GM18508 (cell line): ENCODE measurements around the gene NACA.
"Not testable (repeated sequence)": the region's sequence is repeated elsewhere in the genome, so short reads cannot be mapped to it uniquely, and the experiment has no call there.

Source experiments
- ATAC-seq: cut with Tn5 transposase; IDR thresholded peaks from one replicate; pipeline ENCODE4 v1.9.1; 2021; ENCODE audit warnings: moderate number of reproducible peaks; ENCODE audit not compliant: insufficient read depth, unreplicated experiment

The NACA gene

GRCh38 chr12:56724972-56725722 lies at the start of gene NACA:
Gene NACA (minus strand): TSS chr12:56725299. CDS start chr12:56724521, 778 bp downstream.
- peak; percentile 84 for ATAC-seq

GRCh38 chr12:56773113-56773512 lies 48.0 kb upstream of the NACA start:
- no peak for ATAC-seq

- ATAC-seq = no peak
These were observed 47.5 kb upstream of the NACA start for GRCh38 chr12:56772625-56773024.

- no peak for ATAC-seq
These were observed 44.8 kb upstream of the NACA start for GRCh38 chr12:56769868-56770267.

GRCh38 chr12:56768424-56768823 lies 43.3 kb upstream of the NACA start:
- ATAC-seq = no peak

- peak; percentile 92 for ATAC-seq
These were observed 41.4 kb upstream of the NACA start for GRCh38 chr12:56766535-56766934.

GRCh38 chr12:56763753-56764657 lies 38.9 kb upstream of the NACA start:
- ATAC-seq = no peak

- ATAC-seq = no peak
These were observed 36.7 kb upstream of the NACA start for GRCh38 chr12:56761812-56762211.

GRCh38 chr12:56760460-56760859 lies 35.4 kb upstream of the NACA start:
- ATAC-seq = no peak

GRCh38 chr12:56759263-56759908 lies 34.3 kb upstream of the NACA start:
- ATAC-seq = no peak

- ATAC-seq = no peak
These were observed 33.7 kb upstream of the NACA start for GRCh38 chr12:56758728-56759262.

GRCh38 chr12:56757971-56758370 lies 32.9 kb upstream of the NACA start:
- ATAC-seq = not testable (repeated sequence)

GRCh38 chr12:56753566-56753965 lies 28.5 kb upstream of the NACA start:
- ATAC-seq = no peak

- no peak for ATAC-seq
These were observed 26.9 kb upstream of the NACA start, which contains the start of gene PRIM1 for GRCh38 chr12:56751712-56752598. Gene PRIM1 (minus strand): TSS chr12:56752323. CDS start chr12:56752298, 25 bp downstream.

- not testable (repeated sequence) for ATAC-seq
These were observed 25.5 kb upstream of the NACA start for GRCh38 chr12:56750596-56750995.

GRCh38 chr12:56749853-56750252 lies 24.8 kb upstream of the NACA start:
- no peak for ATAC-seq

GRCh38 chr12:56749359-56749758 lies 24.3 kb upstream of the NACA start:
- no peak for ATAC-seq

- ATAC-seq = no peak
These were observed 3.2 kb upstream of the NACA start for GRCh38 chr12:56728139-56728861.

GRCh38 chr12:56726196-56726675 lies 1.1 kb upstream of the NACA start:
- ATAC-seq = not testable (repeated sequence)
